Activated naive CD4-positive, alpha-beta T cell treated with anti-CD3 and anti-CD28 coated beads, Interleukin-2, amount 50 U/mL, for 16 hours (primary cell): ENCODE data around the gene LAT.
"Not testable (repeated sequence)": the region's sequence is repeated elsewhere in the genome, so short reads cannot be mapped to it uniquely, and the experiment has no call there.

ENCODE experiments used
- DNase-seq: peaks from one replicate; pipeline ENCODE4 v3.0.0-alpha.2; 2020

LAT gene

GRCh38 chr16:28980330-28980729 is 4.5 kb upstream of the LAT start:
- not testable (repeated sequence) for DNase-seq

DNA sequence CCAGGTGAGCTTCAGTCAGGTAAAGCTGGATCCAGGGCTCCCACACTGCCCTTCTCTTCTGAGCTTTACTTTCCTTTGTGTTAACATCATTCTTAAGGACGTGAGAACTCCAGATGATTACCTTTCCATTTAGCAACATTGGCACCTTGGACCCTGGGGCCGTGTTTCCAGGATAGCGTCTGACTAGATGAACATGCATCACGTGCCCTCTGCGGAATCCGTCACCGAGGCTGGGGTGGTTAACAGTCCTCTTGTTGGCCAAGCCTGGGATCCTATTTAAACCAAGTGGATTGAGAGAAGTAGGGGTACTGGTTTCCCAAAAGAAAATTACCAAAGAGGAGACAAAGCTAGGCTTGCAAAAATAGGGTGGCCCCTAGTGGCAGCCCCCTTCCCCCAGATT is 3.9 kb upstream of the LAT start:
- no peak for DNase-seq

DNA sequence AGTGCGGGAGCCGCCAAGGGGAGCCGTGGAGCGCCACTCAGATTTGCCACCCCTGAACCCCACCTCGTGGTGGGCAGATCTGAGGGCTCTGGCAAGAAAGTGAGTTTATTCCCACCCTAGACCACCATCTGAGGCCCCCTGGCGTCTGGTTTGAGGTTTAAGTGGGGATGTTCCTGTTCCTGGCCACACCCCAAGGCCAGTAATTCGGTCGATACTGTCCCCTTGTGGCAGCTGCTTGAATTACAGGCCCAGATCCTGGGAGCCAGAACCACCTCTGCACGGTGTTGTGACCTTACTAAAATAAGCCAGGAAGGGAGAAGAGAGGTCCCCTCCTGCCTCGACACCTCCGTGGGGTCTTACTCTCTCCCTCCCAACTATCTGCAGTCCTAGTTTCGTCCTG is 3.3 kb upstream of the LAT start:
- DNase-seq, result peak; percentile 47

- no peak for DNase-seq
Measured at GRCh38 chr16:28982418-28982817, 2.4 kb upstream of the LAT start.

- no peak for DNase-seq
Measured at GRCh38 chr16:28982949-28983348, 1.9 kb upstream of the LAT start.

DNA sequence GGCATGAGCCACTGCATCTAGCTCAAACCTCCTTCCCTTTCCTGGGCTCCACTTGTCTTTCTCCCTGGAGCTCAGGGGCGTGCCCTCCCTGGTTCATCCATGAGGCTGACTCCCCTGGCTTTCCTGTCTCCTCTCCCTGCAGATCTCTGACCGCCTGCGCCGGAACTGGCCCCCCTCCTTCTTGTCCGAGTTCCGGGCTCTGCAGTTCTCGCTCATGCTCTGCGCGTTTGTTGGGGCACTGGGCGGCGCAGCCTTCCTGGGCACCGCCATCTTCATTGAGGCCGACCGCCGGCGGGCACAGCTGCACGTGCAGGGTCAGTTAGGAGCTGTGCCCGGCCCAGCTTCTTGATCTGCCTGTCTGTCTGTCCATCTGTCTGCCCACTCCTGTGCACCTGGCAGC is 1.2 kb upstream of the LAT start:
- DNase-seq, result no peak

DNA sequence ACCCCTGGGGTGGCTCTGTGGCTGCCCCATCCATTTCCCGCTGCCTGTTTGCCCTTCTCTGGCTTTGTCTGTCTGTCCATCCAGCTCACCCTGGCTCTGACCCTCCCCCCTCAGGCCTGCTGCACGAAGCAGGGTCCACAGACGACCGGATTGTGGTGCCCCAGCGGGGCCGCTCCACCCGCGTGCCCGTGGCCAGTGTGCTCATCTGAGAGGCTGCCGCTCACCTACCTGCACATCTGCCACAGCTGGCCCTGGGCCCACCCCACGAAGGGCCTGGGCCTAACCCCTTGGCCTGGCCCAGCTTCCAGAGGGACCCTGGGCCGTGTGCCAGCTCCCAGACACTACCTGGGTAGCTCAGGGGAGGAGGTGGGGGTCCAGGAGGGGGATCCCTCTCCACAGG is 761 bp upstream of the LAT start:
- no peak for DNase-seq

GRCh38 chr16:28985211-28986041 is 574 bp downstream of the LAT start:
- DNase-seq, result peak; percentile 27

DNA sequence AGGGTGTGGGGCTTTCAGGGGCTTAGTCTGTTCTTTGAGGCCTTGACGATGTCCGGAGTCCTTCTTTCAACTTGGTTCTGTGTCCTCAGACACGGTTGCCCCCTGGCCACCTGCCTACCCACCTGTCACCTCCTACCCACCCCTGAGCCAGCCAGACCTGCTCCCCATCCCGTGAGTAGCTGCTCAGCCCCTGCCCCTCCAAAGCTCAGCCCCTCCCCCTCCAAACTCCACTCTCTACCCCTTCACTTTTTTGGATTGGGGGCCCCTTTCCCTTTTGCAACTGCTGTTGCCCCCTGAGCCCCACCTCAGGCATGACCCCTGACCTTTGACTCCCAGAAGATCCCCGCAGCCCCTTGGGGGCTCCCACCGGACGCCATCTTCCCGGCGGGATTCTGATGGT is 1.2 kb downstream of the LAT start:
- DNase-seq, result no peak

GRCh38 chr16:28986492-28986891 is 1.6 kb downstream of the LAT start:
- DNase-seq, result peak; percentile 20

- DNase-seq, result no peak
Measured at GRCh38 chr16:28987170-28987853, 2.5 kb downstream of the LAT start.

DNA sequence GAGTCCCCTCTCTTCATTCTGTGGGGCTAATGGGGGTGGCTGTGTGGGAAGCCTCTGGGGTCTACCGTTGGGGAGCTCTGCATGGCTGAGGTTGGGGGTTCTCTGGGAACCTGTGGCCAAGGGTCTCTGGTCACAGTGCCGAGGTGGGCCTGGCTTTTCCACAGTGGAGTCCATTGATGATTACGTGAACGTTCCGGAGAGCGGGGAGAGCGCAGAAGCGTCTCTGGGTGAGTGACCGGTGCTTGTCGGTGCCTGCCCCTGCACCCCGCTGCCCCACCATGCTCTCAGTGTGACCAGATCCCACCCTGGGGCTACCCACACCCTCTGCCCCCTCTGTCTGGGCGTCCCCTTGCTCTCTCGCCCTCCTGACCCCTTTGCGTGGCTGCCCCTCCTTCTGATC is 4.5 kb downstream of the LAT start:
- no peak for DNase-seq

DNA sequence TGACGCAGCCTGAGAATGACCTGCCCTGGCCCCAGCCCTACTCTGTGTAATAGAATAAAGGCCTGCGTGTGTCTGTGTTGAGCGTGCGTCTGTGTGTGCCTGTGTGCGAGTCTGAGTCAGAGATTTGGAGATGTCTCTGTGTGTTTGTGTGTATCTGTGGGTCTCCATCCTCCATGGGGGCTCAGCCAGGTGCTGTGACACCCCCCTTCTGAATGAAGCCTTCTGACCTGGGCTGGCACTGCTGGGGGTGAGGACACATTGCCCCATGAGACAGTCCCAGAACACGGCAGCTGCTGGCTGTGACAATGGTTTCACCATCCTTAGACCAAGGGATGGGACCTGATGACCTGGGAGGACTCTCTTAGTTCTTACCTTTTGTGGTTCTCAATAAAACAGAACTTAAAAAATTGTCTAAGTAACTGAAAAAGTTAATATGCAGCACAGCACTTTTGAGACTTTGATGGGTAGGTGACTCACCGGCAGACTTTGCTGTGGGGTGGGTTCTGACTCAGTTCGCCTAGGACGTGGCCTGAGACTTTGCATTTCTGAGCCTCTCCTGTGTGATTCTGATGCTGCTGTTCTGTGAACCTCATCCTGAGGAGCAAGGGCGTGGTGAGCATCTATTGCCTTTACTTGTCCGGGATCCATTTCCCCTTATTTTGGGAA is 5.7 kb downstream of the LAT start:
- DNase-seq, result peak; percentile 76

DNA sequence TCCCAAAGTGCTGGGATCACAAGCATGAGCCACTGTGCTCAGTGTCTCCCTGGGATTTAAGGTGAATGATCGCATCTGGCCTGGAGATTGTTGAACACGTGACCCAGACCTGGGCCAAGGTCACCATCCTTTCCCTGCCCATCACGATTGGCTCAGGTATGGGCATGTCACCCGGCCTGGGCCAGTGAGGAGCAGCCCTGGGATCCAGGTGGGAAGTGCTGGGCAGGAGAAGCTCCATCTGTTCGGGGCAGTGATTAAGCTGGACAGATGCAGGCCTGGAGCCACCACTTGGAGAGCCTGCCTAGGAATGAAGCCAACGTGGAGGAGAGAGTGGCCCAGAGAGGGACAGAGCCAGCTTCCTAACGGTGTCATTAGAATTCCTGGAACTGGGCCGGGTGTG is 6.8 kb downstream of the LAT start:
- no peak for DNase-seq

DNA sequence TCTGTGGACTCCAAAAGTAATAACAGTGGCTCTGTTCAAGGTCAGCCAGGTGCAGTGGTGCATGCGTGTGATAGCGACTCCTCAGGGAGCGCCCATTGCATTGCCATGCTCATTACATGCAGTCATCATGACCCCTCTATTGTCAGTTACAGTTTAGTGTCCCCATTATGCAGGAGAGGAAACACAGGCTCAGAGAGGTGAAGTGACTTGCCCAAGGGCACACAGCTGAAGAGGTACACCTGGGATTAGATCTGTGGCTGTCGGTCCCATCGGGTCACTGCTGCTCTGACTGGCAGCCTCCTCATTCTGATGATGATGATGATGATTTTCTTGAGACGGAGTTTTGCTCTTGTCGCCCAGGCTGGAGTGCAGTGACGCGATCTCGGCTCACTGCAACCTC is 7.6 kb downstream of the LAT start:
- no peak for DNase-seq

- no peak for DNase-seq
Measured at GRCh38 chr16:28998837-28999236, 14.0 kb downstream of the LAT start.

- DNase-seq, result no peak
Measured at GRCh38 chr16:28999577-28999976, 14.7 kb downstream of the LAT start.

DNA sequence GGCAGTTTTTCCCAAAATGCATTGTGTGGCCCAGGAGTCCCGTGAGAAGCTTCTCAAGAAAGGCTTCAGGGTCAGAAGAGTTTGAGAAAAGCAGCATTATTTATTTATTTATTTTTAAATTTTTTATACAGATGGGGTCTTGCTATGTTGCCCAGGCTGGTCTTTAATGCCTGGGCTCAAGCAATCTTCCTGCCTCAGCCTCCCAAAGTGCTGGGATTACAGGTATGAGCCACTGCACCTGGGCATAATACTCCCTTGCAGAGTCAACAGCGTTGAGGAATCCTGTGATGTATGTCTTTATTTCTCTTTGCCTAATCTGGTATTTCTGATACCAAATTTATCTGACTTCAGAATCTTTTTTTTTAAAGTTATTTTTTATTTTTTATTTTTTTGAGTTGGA is 15.2 kb downstream of the LAT start:
- no peak for DNase-seq

- DNase-seq, result not testable (repeated sequence)
Measured at GRCh38 chr16:29004496-29005139, 19.8 kb downstream of the LAT start.

- DNase-seq, result peak; percentile 80
Measured at GRCh38 chr16:29007730-29008593, 23.1 kb downstream of the LAT start.

DNA sequence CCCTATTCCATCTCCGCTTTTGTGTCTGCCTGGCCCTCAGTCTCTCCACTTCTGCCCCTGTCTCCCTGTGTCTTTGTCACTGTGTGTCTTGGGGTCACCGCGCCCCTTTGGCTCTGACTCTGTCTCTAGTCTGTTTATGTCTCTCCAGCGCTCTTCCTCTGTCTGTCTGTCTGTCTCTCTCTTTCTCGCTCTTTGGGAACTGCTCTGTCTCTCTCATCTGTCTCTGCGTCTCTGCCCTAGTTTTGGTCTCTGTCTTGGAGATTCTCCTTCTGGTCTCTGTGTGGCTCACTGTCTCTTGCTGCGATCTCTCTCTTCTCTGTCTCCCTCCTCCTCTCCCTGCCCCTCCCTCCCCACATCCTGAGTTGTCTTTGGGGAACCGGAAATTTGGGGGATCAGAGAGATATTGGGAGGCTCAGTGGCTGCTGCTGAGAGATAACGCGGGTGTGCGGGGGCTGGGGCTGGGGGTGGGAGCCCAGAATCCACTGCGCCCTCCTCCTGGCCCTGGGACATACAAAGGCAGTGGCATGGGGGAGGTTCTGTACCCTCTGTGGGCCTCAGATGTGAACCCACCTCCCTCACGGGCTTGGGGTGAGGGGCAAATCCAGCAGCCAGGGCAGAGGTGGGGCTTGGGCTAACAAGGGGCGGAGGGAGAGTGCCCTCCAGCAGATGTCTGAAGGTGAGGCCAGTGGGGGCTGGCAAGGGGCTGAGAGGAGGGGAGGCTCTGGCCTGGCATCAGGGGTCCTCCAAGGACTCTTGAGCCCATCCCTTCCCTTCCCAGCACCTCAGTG is 24.4 kb downstream of the LAT start:
- DNase-seq, result peak; percentile 34

DNA sequence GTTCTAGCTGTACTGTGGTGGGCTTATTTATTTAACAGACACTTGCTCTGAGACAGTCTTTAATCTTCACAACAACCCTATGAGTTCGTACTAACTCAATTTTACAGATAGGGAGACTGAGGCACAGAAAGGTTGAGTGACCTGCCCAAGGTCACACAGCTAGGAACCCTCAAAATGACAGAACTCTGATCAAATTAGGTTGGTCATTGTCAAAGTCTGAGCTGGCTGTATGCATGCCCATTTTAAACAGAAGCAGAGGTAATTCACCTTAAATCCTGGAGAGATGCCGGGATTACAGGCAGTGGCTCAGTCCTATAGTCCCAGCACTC is 24.9 kb downstream of the LAT start:
- no peak for DNase-seq
